Cardiac fibroblast (primary cell): ENCODE results near the gene STOM.

Experiments
- DNase-seq, 2 donors: peaks; one replicate each; pipeline versions ENCODE4 v3.0.0 to v3.0.0-alpha.2; 2010; ENCODE audit warnings: low read depth in 2 of 2
- H3K4me3 ChIP-seq, 2 donors: replicated peaks in 1 of 2; 1 replicate in 1 of 2; 2 replicates in 1 of 2; pipeline ENCODE4 v1.5.1; 2011; ENCODE audit warnings: low read depth in 2 of 2, low read length in 2 of 2, mild to moderate bottlenecking in 2 of 2, moderate library complexity in 1 of 2
- TF ChIP-seq, protein P1 (sequence below): IDR thresholded peaks from one replicate; pipeline ENCODE4 v1.5.1; 2011; ENCODE audit warnings: low read depth, mild to moderate bottlenecking, low read length, inconsistent platforms

Gene STOM

DNA sequence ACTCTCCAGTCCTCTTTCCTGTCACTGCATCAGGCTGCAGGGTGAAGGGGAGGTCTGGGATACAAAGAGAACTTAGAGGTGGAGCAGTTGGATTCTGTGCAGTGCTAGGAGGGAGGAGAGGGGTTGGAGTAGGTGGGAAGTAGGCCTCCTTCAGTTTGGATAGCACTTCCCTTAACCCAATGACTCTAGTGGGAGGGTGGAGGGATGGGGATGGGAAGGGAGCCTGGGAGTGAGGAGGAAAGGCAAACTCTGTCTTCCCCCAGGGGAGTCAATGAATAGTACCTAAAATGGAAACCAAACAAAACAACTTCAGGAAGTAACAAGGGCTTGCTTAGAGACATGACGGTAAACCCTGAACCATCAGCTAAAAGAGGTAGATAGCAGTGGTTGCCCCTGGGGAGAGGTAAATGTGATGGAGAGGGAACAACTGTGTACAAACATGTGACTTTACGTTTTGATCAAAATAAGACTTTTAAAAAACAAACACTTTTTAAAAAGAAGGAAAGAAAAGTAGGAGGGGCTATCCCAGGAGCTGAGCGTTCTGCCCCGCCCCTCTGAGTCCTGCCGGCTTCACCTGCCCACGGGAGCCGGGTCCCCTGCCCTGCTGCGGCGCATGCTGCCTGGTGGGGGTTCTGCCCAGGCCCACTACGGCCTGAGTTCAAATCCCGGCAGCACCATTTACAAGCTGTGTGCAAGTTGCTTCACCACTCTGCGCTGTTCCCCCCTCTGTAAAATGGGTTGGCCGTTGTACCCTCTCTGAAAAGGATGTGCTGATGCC lies 71.2 kb downstream of the STOM start:
- DNase-seq: peak; percentile 68 to 85
- H3K4me3 ChIP-seq: peak overlapping the region; percentile 42 to 52

DNA sequence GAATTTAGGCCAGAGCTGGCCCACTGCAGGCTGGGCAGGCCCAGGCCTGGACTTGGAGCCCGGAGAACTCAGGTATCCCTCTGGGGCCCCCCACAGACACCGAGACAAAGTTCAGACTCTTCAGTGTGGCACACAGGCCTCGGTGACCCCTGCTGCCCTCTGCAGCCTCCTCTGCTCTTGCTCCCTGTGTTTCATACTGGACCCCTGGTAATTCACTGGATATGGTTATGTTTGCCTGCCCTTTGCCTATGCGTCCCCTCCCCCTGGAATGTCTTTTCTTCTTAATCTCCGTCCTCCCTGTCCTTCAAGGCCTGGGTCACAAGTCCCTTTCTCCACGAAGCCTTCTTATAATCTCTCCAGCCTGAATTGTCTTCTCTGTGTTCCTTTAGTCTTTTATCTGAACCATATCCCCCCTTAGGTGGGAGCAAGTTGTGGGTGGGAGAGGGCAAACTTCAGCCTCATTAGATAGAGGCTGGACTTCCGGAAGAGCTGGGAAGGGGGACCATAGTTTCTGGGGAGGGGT lies 72.0 kb downstream of the STOM start:
- no peak overlapping the region for H3K4me3 ChIP-seq
- TF ChIP-seq, protein P1, sequence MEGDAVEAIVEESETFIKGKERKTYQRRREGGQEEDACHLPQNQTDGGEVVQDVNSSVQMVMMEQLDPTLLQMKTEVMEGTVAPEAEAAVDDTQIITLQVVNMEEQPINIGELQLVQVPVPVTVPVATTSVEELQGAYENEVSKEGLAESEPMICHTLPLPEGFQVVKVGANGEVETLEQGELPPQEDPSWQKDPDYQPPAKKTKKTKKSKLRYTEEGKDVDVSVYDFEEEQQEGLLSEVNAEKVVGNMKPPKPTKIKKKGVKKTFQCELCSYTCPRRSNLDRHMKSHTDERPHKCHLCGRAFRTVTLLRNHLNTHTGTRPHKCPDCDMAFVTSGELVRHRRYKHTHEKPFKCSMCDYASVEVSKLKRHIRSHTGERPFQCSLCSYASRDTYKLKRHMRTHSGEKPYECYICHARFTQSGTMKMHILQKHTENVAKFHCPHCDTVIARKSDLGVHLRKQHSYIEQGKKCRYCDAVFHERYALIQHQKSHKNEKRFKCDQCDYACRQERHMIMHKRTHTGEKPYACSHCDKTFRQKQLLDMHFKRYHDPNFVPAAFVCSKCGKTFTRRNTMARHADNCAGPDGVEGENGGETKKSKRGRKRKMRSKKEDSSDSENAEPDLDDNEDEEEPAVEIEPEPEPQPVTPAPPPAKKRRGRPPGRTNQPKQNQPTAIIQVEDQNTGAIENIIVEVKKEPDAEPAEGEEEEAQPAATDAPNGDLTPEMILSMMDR: no peak
- DNase-seq: no peak

More for the DNA sequence above, 71.2 kb downstream of the STOM start:
- TF ChIP-seq, protein P1: no peak

DNA sequence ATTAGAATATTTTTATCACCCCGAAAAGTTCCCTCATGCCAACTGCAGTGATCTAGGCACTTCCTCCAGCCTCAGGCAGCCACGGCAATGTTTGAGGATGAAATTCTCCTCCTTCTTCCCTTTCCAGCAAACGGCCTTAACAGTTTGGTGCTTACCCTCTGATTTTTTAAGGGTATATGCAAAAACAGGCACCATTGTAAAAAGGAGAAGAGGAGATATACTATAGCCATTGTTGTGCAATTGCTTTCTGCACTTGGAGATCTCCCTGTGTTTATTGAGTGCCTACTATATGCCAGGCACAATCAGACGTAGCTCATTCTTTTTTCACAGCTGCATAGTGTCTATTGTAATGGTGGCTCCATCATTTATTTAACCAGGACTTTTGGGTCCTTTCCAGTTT lies 72.7 kb downstream of the STOM start:
- no peak overlapping the region for H3K4me3 ChIP-seq
- DNase-seq: no peak
- TF ChIP-seq, protein P1: no peak

- H3K4me3 ChIP-seq: no peak overlapping the region
- no peak for DNase-seq
- TF ChIP-seq, protein P1: no peak
These were observed 73.6 kb downstream of the STOM start for GRCh38 chr9:121296213-121297127.

GRCh38 chr9:121295662-121296191 lies 74.3 kb downstream of the STOM start:
- H3K4me3 ChIP-seq: no peak overlapping the region
- TF ChIP-seq, protein P1: no peak
- no peak for DNase-seq

GRCh38 chr9:121294866-121295661 lies 75.0 kb downstream of the STOM start:
- no peak overlapping the region for H3K4me3 ChIP-seq
- TF ChIP-seq, protein P1: no peak
- no peak for DNase-seq
